NB4 (cell line): ENCODE results near the gene KLHL30.

Experiments used
- TF ChIP-seq, protein P1 (sequence below): IDR thresholded peaks from 2 replicates; pipeline ENCODE4 v1.6.1; 2011; ENCODE audit warnings: low read depth, low read length
- TF ChIP-seq, protein P2 (sequence below): IDR thresholded peaks from one replicate; pipeline ENCODE4 v1.5.1; 2012; ENCODE audit warnings: low read depth, low read length

DNA sequence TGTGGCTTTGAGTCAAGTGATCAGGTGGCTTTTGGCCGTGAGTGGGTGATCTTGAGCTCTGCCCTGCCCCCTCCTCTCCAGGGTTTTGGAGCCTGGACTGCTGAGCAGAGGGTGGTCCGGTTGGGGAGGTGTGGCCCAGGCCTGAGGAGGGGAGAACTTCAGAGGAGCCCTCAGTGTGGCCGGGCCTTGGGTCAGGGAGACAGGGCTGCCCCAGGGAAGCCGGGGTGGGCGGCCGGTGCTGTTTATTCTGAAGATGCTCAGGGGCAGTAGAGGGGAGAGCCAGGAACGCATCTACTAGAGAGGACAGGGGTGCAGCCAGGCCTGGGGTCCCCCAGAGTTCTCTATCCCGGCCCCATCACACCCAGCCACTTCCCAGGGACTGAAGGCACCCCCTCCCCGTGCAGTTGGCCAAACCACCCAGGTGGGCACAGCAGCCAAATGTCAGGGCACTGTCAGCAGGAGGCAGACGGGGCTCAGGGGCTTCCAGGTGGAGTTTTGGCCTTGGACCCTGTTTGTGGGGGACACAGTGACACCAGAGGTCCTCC is 21.3 kb downstream of the KLHL30 start:
- TF ChIP-seq, protein P1, sequence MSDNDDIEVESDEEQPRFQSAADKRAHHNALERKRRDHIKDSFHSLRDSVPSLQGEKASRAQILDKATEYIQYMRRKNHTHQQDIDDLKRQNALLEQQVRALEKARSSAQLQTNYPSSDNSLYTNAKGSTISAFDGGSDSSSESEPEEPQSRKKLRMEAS, result no peak
- TF ChIP-seq, protein P2, sequence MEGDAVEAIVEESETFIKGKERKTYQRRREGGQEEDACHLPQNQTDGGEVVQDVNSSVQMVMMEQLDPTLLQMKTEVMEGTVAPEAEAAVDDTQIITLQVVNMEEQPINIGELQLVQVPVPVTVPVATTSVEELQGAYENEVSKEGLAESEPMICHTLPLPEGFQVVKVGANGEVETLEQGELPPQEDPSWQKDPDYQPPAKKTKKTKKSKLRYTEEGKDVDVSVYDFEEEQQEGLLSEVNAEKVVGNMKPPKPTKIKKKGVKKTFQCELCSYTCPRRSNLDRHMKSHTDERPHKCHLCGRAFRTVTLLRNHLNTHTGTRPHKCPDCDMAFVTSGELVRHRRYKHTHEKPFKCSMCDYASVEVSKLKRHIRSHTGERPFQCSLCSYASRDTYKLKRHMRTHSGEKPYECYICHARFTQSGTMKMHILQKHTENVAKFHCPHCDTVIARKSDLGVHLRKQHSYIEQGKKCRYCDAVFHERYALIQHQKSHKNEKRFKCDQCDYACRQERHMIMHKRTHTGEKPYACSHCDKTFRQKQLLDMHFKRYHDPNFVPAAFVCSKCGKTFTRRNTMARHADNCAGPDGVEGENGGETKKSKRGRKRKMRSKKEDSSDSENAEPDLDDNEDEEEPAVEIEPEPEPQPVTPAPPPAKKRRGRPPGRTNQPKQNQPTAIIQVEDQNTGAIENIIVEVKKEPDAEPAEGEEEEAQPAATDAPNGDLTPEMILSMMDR, result no peak
